Keratinocyte (primary cell): ENCODE data around the gene ALOX15B. TPM values are rescaled to one million over a fixed set of nuclear protein-coding genes. Genes with fewer than 3 reads are reported as not detected.

Experiments
- DNase-seq: peaks from one replicate; pipeline ENCODE4 v3.0.0-alpha.2; 2011; ENCODE audit warnings: low read depth, missing footprints, low spot score
- FAIRE-seq: peaks from 2 replicates; lab custom pipeline; 2011; peaks lifted over from hg19 to GRCh38; lab: Jason Lieb, UNC
- H2AFZ ChIP-seq: 2 replicates; pipeline ENCODE4 v1.6.0; 2012; ENCODE audit warnings: low read length, control low read depth, inconsistent platforms; ENCODE audit not compliant: control insufficient read depth
- H3K27ac ChIP-seq: 2 replicates; pipeline ENCODE4 v1.5.1; 2011; ENCODE audit warnings: low read length; ENCODE audit not compliant: control insufficient read depth, insufficient read depth
- H3K27me3 ChIP-seq: 3 replicates; pipeline ENCODE4 v1.6.0; 2011; ENCODE audit warnings: low read length; ENCODE audit not compliant: control insufficient read depth, insufficient read depth; ENCODE audit errors: extremely low read depth
- H3K36me3 ChIP-seq, 2 experiments: 2 replicates in 1 of 2; 3 replicates in 1 of 2; pipeline ENCODE4 v1.5.1; 2011; ENCODE audit warnings: low read length in 2 of 2, mild to moderate bottlenecking in 1 of 2; ENCODE audit not compliant: control insufficient read depth in 2 of 2, insufficient read depth in 2 of 2; ENCODE audit errors: extremely low read depth in 1 of 2
- H3K4me1 ChIP-seq: 3 replicates; pipeline ENCODE4 v1.5.1; 2011; ENCODE audit warnings: low read length; ENCODE audit not compliant: control insufficient read depth, insufficient read depth; ENCODE audit errors: extremely low read depth
- H3K4me2 ChIP-seq: 3 replicates; pipeline ENCODE4 v1.6.0; 2011; ENCODE audit warnings: low read depth, low read length; ENCODE audit not compliant: control insufficient read depth, insufficient read depth; ENCODE audit errors: extremely low read depth
- H3K4me3 ChIP-seq, 3 experiments: fragments of 200-600 bp in 1 of 3; sonication (generic) in 1 of 3; 2 replicates in 2 of 3; 3 replicates in 1 of 3; pipeline ENCODE4 v1.5.1; 2011 to 2016; ENCODE audit warnings: low read length in 3 of 3, mild to moderate bottlenecking in 3 of 3, control low read depth in 2 of 3, inconsistent platforms in 1 of 3, low read depth in 1 of 3, mixed read lengths in 1 of 3, mixed run types in 1 of 3, moderate library complexity in 1 of 3; ENCODE audit not compliant: control insufficient read depth in 2 of 3, insufficient read depth in 2 of 3; ENCODE audit errors: extremely low read depth in 1 of 3
- H3K79me2 ChIP-seq: 2 replicates; pipeline ENCODE4 v1.6.0; 2012; ENCODE audit warnings: low read length; ENCODE audit not compliant: control insufficient read depth, insufficient read depth
- H3K9ac ChIP-seq: 3 replicates; pipeline ENCODE4 v1.6.0; 2011; ENCODE audit warnings: low read length; ENCODE audit not compliant: control insufficient read depth, insufficient read depth; ENCODE audit errors: extremely low read depth
- H3K9me1 ChIP-seq: 3 replicates; pipeline ENCODE4 v1.6.0; 2011; ENCODE audit warnings: low read length; ENCODE audit not compliant: control insufficient read depth, insufficient read depth; ENCODE audit errors: extremely low read depth
- H3K9me3 ChIP-seq: 2 replicates; pipeline ENCODE4 v1.5.1; 2012; ENCODE audit warnings: low read depth, low read length; ENCODE audit not compliant: control insufficient read depth
- H4K20me1 ChIP-seq: 3 replicates; pipeline ENCODE4 v1.6.0; 2011; ENCODE audit warnings: low read length; ENCODE audit not compliant: control insufficient read depth, insufficient read depth; ENCODE audit errors: extremely low read depth
- EZH2 ChIP-seq: IDR thresholded peaks from one replicate; pipeline ENCODE4 v1.6.1; 2012; ENCODE audit warnings: inconsistent platforms, mild to moderate bottlenecking, low read length, moderate library complexity
- dilution Hi-C: fragments of 300-500 bp; cut with MboI; formaldehyde crosslinking; loops from one replicate; pipeline ENCODE4 v1.7.0; 2020; ENCODE audit warnings: low sequenced_read_pairs; ENCODE audit not compliant: extremely low pct_ligation_motif_present
- polyA plus RNA-seq, 5 experiments: library from polyadenylated mRNA; depleted of rRNA in 3 of 5; stranded (reverse) in 3 of 5; stranded (forward) in 1 of 5; unstranded in 1 of 5; fragments of >200 nt; gene quantifications; 1 replicate in 1 of 5; 2 replicates in 3 of 5; 3 replicates in 1 of 5; pipeline versions ENCODE4 v1.2.1 to v1.2.3, GENCODE V29; 2011 to 2012; ENCODE audit warnings: missing spikeins in 2 of 5, low read depth in 1 of 5, low replicate concordance in 1 of 5
- TF ChIP-seq, protein P1 (sequence below), 3 experiments: IDR thresholded peaks in 1 of 3; conservative IDR thresholded peaks in 1 of 3; optimal IDR thresholded peaks in 1 of 3; 2 replicates in 2 of 3; 3 replicates in 1 of 3; pipeline versions ENCODE3 to v1.5.1; 2011; ENCODE audit warnings: low read length in 3 of 3, mild to moderate bottlenecking in 3 of 3, moderate library complexity in 2 of 3, control low read depth in 1 of 3, inconsistent platforms in 1 of 3; ENCODE audit not compliant: insufficient read depth in 2 of 3; ENCODE audit errors: extremely low read depth in 1 of 3

The ALOX15B gene
- polyA plus RNA-seq, 1 donor (not counting 4 experiments of a cell fraction or from before 2014, with no cell fraction given) = 29.7 TPM

DNA sequence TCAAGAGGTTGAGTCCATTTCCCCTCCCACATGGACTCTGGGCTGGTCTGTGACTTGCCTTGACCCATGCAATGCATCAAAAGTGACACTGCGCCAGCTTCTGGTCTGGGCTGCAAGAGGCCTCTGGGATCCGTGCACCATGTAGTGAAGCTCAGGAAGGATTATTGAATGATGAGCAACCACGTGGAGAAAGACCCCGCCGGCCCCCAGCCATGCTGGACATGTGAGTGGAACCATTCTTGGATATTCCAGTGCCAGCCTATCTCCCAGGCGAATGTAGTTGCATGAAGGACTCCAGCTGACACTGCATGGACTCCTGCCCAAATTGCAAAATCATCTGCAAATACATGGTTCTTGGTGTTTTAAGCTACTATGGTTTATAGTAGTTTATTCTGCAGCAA is 7.6 kb upstream of the ALOX15B start:
- FAIRE-seq (no peak), DNase-seq (no peak)
- H3K36me3 ChIP-seq = no peaks in the 10 kb centered on the region
- no peak for TF ChIP-seq EZH2
- TF ChIP-seq, protein P1, sequence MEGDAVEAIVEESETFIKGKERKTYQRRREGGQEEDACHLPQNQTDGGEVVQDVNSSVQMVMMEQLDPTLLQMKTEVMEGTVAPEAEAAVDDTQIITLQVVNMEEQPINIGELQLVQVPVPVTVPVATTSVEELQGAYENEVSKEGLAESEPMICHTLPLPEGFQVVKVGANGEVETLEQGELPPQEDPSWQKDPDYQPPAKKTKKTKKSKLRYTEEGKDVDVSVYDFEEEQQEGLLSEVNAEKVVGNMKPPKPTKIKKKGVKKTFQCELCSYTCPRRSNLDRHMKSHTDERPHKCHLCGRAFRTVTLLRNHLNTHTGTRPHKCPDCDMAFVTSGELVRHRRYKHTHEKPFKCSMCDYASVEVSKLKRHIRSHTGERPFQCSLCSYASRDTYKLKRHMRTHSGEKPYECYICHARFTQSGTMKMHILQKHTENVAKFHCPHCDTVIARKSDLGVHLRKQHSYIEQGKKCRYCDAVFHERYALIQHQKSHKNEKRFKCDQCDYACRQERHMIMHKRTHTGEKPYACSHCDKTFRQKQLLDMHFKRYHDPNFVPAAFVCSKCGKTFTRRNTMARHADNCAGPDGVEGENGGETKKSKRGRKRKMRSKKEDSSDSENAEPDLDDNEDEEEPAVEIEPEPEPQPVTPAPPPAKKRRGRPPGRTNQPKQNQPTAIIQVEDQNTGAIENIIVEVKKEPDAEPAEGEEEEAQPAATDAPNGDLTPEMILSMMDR (optimal IDR thresholded peaks at IDR 0.05 in 1 of 3, IDR thresholded peaks at IDR 0.05 in 1 of 3, conservative IDR thresholded peaks at IDR 0.05 in 1 of 3; ENCODE audit: extremely low read depth in 1 of 3, insufficient read depth in 2 of 3, low read length in 3 of 3) = no peak
- H4K20me1 ChIP-seq = no peaks in the 10 kb centered on the region
- H3K27ac ChIP-seq = no peak overlapping the region
- no peaks in the 10 kb centered on the region for H3K9me3 ChIP-seq
- H3K4me3 ChIP-seq = no peak overlapping the region
- no peaks in the 10 kb centered on the region for H3K79me2 ChIP-seq
- no peak overlapping the region for H3K9ac ChIP-seq
- no peak overlapping the region for H3K4me2 ChIP-seq
- H3K9me1 ChIP-seq = no peaks in the 10 kb centered on the region
- dilution Hi-C loops = no loop called here
- H3K4me1 ChIP-seq = peaks cover 10% of the 10 kb centered on the region
- H3K27me3 ChIP-seq = no peaks in the 10 kb centered on the region
- H2AFZ ChIP-seq = no peak overlapping the region

DNA sequence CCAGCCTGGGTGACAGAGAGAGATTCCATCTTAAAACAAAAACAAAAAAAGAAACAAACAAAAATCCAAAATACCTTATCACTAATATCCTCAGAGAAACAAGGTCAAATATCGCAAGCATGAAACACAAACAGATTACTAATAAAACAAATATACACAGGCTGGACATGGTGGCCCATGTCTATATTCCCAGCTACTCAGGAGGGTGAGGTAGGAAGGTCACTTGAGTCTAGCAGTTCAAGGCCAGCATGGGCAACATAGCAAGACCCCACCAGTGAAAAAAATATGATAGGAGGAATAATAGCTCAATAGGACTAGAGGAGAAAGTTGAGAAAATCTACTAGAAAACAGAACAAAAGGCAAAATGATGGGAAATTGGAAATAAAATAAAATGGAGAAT is 6.9 kb upstream of the ALOX15B start:
- Histone ChIP-seq H3K9me1 (no peaks in the 10 kb centered on the region), H3K27me3 (no peaks in the 10 kb centered on the region)
- FAIRE-seq = no peak

More for the DNA sequence above, 6.9 kb upstream of the ALOX15B start:
- Histone ChIP-seq H3K27ac (no peak overlapping the region), H3K9ac (no peak overlapping the region), H3K4me3 (no peak overlapping the region), H3K9me3 (no peaks in the 10 kb centered on the region), H4K20me1 (no peaks in the 10 kb centered on the region), H3K4me2 (no peak overlapping the region), H3K36me3 (no peaks in the 10 kb centered on the region), H3K79me2 (no peaks in the 10 kb centered on the region), H2AFZ (no peak overlapping the region), H3K4me1 (peaks cover 10% of the 10 kb centered on the region)
- dilution Hi-C loops = no loop called here
- DNase-seq = no peak
- TF ChIP-seq, protein P1 (optimal IDR thresholded peaks at IDR 0.05 in 1 of 3, IDR thresholded peaks at IDR 0.05 in 1 of 3, conservative IDR thresholded peaks at IDR 0.05 in 1 of 3; ENCODE audit: extremely low read depth in 1 of 3, insufficient read depth in 2 of 3, low read length in 3 of 3) = no peak
- no peak for TF ChIP-seq EZH2
